Measurements from ENCODE around the gene FGR.
"Not testable (repeated sequence)": the region's sequence is repeated elsewhere in the genome, so short reads cannot be mapped to it uniquely, and the experiment has no call there.

Gene FGR

DNA sequence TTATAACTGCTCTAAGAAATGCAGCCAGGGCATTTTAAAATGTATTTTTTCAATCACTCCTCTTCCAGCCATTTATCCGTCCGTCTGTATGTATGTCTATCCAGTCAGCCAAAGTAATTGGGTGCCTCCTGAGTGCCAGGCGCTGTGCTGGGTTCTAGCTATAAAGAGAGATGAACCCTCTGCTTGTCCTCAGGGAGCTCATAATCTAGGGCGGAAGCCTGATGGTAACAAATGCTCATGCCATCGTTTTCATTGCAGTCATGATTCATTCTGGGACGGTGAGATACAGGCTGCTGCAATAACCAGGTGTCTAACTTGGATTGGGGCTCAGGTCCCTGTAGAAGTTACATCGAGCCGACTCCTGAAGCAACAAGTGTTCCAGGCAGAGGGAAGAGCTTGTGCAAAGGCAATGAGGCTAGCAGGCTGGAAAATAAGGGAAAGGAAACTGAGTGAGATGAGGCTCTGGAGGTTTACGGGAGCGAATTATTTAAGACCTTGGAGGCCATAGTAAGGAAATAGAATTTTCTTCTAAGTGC, 25.4 kb upstream of the FGR start:
- no peak for DNase-seq (ENCODE audit: low read depth, low spot score)

DNA sequence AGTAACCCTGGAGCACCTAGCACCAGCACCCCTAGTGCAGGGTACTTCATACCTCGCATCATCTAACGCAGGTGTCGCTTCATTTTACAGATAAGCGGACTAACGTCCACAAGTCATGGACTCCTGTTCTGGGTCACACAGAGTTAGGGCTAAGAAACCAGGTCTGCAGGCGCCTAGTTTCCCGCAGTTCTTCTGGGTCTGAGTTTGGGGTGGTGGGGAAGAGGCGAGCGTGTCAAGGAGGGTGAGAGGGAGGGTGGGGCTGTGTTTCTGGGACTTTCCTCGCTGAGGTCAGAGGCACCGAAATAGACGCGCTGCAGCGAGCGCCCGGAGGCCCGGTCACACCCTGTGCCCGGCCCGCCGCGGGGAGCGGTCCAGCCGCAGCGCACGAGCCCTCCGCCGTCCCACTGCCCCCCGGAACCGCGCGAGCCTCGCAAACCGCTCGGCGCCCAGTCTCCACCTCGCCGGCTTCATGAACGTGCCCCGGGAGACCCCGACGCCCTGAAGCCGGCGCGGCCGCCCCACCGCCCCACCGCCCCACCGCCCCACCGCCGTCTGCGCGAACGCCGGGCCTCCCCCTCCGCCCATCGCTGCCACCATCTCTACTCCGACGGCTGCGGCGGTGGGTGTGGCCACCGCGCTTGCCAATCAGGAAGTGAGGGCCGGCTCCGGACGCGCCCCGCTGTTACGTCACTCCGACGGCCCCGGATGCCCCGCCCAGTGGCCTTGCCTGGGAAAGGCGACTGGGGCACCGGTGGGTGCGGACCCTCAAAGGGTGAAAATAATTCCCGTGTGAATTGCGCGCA, 24.7 kb upstream of the FGR start:
- DNase-seq (ENCODE audit: low read depth, low spot score) = no peak

- no peak for DNase-seq (ENCODE audit: low read depth, low spot score)
Measured at GRCh38 chr1:27658951-27659496, 24.0 kb upstream of the FGR start.

DNA sequence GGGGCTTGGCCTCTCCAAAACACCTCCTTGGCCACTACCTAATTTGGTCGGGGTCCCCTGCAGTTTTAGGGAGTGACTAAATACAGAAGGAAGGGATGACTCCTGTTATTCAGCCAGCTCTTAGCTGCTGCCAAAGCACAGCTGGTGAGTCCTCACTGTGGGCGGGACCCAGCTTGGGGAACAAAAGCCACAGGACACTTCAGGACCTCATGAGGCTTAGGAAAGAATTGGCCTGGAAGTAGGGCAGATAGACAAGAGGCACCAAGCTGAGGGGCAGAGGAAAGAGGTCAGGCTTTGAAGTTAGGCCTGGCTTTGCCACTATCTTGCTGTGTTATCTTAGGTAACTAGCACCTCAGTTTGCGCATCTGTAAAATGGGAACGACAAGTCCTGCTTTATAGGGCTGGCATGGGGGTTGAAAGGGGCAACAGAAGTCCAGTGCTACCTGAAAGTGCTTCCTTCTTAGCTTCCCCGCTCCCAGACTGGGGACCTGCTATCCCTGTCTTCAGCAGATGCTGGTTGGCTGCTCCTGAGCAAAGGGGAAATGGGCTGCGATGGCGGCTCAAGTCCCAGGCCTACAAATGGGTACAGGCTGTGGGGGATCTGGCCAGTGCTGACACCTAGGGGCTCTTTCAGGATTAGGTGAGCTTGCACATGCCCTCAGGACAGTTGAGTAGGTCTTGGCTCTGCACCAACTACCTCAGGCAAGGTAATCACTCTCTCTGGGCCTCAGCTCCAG, 21.3 kb upstream of the FGR start:
- DNase-seq (ENCODE audit: low read depth, low spot score) = peak; percentile 91

DNA sequence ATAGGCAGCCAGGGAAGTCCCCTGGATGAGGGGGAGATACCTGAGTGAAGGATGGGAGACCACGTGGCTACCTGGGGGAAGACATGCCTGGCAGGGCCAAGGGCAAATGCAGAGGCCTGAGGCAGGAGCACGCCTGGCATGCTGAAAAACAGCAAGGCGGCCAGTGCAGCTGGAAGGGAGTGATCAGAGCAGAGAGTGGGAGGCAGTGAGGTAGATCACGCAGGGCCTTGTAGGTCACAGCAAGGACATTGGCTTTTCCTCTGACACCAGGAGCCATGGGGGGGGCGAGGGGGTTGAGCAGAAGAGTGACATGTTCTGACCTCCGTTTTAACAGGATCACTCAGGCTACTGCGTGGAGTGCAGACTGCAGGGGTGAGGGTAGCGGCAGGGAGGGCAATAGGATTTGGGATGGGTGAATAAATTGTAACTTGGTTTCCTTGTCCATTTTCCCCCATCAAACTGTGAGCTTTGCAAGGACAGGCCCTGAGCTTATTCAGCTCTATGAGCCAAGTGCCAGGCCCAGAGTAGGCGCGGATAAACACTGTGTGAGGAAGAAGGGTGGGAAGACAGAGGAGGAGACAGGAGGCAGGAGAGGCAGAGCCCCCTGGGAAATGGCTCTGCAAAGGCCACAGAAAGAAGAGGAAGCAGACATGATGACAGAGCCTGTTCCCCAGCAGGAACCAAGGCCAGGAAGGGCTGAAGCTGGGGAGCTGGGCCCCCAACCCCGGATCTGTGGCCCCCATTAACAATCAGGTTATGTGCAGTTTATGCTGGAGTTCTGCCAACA, 20.4 kb upstream of the FGR start:
- no peak for DNase-seq (ENCODE audit: low read depth, low spot score)

DNA sequence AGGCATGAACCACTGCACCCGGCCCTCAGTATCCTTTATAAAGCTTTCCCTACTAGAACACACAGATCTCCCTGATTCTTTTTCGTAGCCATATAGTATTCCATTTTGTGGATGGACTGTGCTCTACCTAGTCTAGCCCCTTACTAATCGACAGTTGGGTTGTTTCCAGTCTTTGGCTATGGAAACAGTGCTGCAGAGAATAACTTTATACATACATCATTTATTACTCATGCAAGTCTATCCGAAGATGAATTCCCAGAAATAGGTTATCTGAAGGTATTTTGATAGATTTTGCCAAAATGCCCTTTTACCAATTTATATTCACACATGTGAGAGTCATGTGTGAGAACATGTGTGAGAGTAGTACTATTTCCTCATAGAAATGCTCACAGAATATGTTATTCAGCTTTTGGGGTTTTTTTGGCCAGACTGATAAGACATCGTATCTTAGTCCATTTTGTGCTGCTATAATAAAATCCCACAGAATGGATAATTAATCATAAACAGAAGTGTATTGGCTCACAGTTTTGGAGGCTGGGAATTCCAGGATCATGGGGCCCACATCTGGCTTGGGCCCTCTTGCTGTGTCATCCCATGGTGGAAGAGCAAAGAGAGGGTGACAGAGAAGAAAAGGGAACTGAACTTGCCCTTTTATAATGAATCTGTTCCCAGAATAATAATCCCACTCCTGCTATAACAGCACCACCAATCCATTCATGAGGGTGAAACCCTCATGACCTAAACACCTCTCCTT, 17.3 kb upstream of the FGR start:
- DNase-seq (ENCODE audit: low read depth, low spot score) = no peak

- no peak for DNase-seq (ENCODE audit: low read depth, low spot score)
Measured at GRCh38 chr1:27650539-27651175, 15.7 kb upstream of the FGR start.

- DNase-seq (ENCODE audit: low read depth, low spot score) = no peak
Measured at GRCh38 chr1:27650171-27650538, 15.2 kb upstream of the FGR start.

GRCh38 chr1:27649306-27649635, 14.3 kb upstream of the FGR start:
- no peak for DNase-seq (ENCODE audit: low read depth, low spot score)

DNA sequence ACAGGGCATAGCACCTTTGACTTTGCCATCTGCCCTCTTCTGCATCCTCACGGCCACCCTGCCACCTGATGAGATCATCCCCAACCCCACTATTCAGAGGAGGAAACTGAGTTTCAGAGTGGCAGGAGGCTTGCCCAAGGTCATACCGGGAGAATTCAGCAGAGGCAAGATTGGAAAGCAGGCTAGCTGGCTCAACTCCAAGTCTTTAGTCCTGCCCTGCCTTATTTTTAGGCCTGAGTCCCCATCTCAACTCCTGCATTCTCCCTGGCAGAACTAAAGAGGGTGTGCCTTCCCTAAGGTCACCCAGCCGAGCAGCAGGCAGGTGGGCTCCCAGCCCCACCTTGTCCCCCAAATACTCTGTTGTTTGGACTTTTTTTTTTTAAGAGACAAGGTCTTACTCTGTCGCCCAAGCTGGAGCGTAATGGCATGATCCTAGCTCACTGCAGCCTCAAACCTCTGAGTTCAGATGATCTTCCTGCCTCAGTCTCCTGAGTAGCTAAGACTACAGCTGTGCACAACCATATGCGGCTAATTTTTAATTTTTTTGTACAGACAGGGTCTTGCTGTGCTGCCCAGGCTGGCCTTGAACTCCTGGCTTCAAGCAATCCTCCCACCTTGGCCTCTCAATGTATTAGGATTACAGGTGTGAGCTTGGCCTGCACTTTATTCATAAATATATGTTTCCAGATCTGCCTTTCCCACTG, 13.8 kb upstream of the FGR start:
- no peak for DNase-seq (ENCODE audit: low read depth, low spot score)

- no peak for DNase-seq (ENCODE audit: low read depth, low spot score)
Measured at GRCh38 chr1:27647328-27647727, 12.3 kb upstream of the FGR start.

DNA sequence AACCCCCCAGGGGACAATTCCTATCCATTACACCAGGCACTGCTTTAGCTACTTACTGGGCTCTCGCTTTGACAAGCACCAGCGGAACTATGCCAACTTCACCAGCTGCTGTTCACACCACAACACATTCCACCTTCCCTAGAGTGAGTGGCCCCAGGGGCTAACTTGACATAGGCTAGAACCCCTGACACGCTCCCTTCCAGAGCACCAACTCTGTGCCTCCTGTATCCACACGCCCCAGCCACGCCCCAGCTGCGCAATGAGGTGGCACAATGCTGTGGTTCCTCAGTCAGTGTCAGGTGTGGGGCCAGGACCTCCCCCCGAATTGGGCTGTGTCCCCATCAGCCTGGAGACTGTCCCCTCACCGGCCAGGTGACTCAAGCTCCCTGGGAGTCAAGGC, 11.7 kb upstream of the FGR start:
- DNase-seq (ENCODE audit: low read depth, low spot score) = no peak

- DNase-seq (ENCODE audit: low read depth, low spot score) = no peak
Measured at GRCh38 chr1:27645071-27645415, 10.1 kb upstream of the FGR start.

DNA sequence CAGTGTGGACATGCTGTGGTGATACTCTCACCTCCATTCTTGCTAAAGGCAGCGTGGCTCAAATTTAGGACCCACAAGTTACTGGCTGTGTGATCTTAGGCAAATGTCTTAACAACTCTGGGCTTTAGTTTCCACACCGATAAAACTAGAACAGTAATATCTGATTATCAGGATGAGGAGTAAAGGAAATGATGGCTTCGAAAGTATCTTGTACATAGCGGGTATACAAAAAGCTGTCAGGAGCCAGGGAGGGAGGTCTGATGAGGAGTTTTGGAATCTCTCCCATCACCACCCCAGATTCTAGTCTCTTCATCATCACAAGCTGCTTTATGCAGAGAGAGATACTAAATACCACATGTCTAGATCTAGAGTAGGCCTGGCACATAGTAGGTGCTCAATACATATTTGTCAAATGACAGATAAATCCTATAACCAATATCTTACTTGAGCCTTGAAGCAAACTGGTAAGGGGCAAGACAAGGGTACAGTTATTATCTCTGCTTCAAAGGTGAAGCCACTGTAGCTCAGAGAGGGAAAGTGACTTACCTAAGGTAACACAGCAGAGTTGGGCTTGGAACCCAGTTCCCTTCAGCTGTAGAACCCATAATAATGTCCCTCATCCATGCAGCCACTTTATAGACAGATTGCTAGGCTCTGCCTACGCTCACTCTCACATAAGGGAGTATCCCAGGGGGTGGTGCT, 9.5 kb upstream of the FGR start:
- no peak for DNase-seq (ENCODE audit: low read depth, low spot score)

- DNase-seq (ENCODE audit: low read depth, low spot score) = no peak
Measured at GRCh38 chr1:27643600-27644368, 8.8 kb upstream of the FGR start.

DNA sequence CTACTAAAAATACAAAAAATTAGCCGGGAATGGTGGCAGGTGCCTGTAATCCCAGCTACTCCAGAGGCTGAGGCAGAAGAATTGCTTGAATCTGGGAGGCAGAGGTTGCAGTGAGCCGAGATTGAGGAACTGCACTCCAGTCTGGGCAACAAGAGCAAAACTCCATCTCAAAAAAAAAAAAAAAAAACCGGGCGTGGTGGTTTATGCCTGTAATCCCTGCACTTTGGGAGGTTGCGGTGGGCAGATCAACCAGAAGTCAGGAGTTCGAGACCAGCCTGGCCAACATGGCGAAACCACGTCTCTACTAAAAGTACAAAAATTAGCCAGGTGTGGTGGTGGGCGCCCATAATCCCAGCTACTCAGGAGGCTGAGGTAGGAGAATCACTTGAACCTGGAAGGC, 5.5 kb upstream of the FGR start:
- DNase-seq (ENCODE audit: low read depth, low spot score) = not testable (repeated sequence)

DNA sequence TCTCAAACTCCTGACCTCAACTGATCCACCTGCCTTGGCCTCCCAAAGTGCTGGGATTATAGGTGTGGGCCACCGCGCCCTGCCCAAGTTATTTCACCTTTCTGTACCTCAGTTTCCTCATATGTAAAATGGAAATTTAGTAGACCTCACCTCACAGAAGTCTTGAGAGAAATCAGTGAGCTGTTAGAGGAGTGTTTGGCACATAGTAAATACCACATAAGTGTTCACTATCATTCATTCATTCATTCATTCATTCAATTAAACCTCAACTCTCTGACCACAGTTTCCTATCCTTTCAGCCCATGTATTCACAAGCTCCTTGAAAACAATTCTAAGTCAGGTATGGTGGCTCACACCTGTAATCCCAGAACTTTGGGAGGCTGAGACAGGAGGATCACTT, 3.8 kb upstream of the FGR start:
- DNase-seq (ENCODE audit: low read depth, low spot score) = no peak

GRCh38 chr1:27638047-27638734, 3.2 kb upstream of the FGR start:
- no peak for DNase-seq (ENCODE audit: low read depth, low spot score)
